Neural cell (in vitro differentiated cells): Measurements from ENCODE around the gene HDAC9. TPM values are rescaled to one million over a fixed set of nuclear protein-coding genes. Genes with fewer than 3 reads are reported as not detected.

Source experiments
- H2AFZ ChIP-seq: fragments of 200-600, 300-800 bp; sonication (generic), shearing (Covaris generic); 2 replicates; pipeline ENCODE4 v1.6.0; 2014; ENCODE audit warnings: low read depth, mild to moderate bottlenecking, antibody characterized with exemption, low read length, moderate library complexity
- H3F3A ChIP-seq: fragments of 200-600 bp; shearing (Covaris generic); 2 replicates; pipeline ENCODE4 v1.6.1; 2016; ENCODE audit warnings: mild to moderate bottlenecking, moderate library complexity, mixed read lengths, antibody characterized with exemption, low read length; ENCODE audit not compliant: insufficient read depth, poor library complexity, severe bottlenecking
- H3K27ac ChIP-seq: fragments of 200-600, 300-800 bp; sonication (generic), shearing (Covaris generic); 2 replicates; pipeline ENCODE4 v1.5.1; 2014; ENCODE audit warnings: mild to moderate bottlenecking, low read length, moderate library complexity
- H3K27me3 ChIP-seq: fragments of 300-800, 200-600 bp; sonication (generic), shearing (Covaris generic); 2 replicates; pipeline ENCODE4 v1.6.0; 2014; ENCODE audit warnings: mild to moderate bottlenecking, low read depth, low read length, moderate library complexity; ENCODE audit not compliant: insufficient read depth
- H3K36me3 ChIP-seq: fragments of 300-800, 200-600 bp; sonication (generic), shearing (Covaris generic); 2 replicates; pipeline ENCODE4 v1.5.1; 2014; ENCODE audit warnings: mild to moderate bottlenecking, antibody characterized with exemption, low read length, moderate library complexity; ENCODE audit not compliant: insufficient read depth
- H3K4me2 ChIP-seq: fragments of 300-800, 200-600 bp; sonication (generic), shearing (Covaris generic); 2 replicates; pipeline ENCODE4 v1.6.0; 2014; ENCODE audit warnings: mild to moderate bottlenecking, low read length
- H3K4me3 ChIP-seq: fragments of 300-800, 200-600 bp; sonication (generic), shearing (Covaris generic); 2 replicates; pipeline ENCODE4 v1.5.1; 2014; ENCODE audit warnings: mild to moderate bottlenecking, low read length, moderate library complexity
- H3K79me2 ChIP-seq: fragments of 200-600 bp; shearing (Covaris generic); replicated peaks from 2 replicates; pipeline ENCODE4 v1.6.0; 2014; ENCODE audit warnings: mild to moderate bottlenecking, low read length, moderate library complexity; ENCODE audit not compliant: insufficient read depth
- H3K9ac ChIP-seq: fragments of 300-800, 200-600 bp; sonication (generic), shearing (Covaris generic); 2 replicates; pipeline ENCODE4 v1.6.1; 2016; ENCODE audit warnings: mild to moderate bottlenecking, low read length, mixed read lengths
- H3K9me2 ChIP-seq: fragments of 200-600 bp; shearing (Covaris generic); 2 replicates; pipeline ENCODE4 v1.6.1; 2016; ENCODE audit warnings: mild to moderate bottlenecking, low read length, mixed read lengths; ENCODE audit not compliant: insufficient read depth
- H3K9me3 ChIP-seq: fragments of 200-600, 300-800 bp; sonication (generic), shearing (Covaris generic); 2 replicates; pipeline ENCODE4 v1.6.1; 2016; ENCODE audit warnings: mild to moderate bottlenecking, mixed run types, low read length, moderate library complexity, mixed read lengths
- H4K20me1 ChIP-seq: fragments of 200-600 bp; shearing (Covaris generic); 2 replicates; pipeline ENCODE4 v1.6.1; 2016; ENCODE audit warnings: mild to moderate bottlenecking, mixed run types; ENCODE audit not compliant: insufficient read depth
- EP300 ChIP-seq: fragments of 450-650 bp; conservative IDR thresholded peaks from 2 replicates; pipeline ENCODE4 v1.6.1; 2014; ENCODE audit warnings: antibody characterized with exemption, mild to moderate bottlenecking, moderate library complexity; ENCODE audit not compliant: poor library complexity, severe bottlenecking
- EZH2 ChIP-seq: fragments of 200-600, 300-800 bp; shearing (Covaris generic), sonication (generic); IDR thresholded peaks from 2 replicates; pipeline ENCODE4 v1.6.1; 2014; ENCODE audit warnings: antibody characterized with exemption, low read length, borderline replicate concordance, mild to moderate bottlenecking; ENCODE audit not compliant: insufficient read depth, poor library complexity, severe bottlenecking
- MXI1 ChIP-seq: fragments of 450-650 bp; conservative IDR thresholded peaks from 2 replicates; pipeline ENCODE4 v1.6.1; 2014; ENCODE audit warnings: antibody characterized with exemption, mild to moderate bottlenecking; ENCODE audit not compliant: poor library complexity, severe bottlenecking
- POLR2AphosphoS5 ChIP-seq: IDR thresholded peaks from 2 replicates; pipeline ENCODE4 v1.6.1; 2012
- RAD21 ChIP-seq: fragments of 450-650 bp; conservative IDR thresholded peaks from 2 replicates; pipeline ENCODE4 v1.6.1; 2014; ENCODE audit warnings: antibody characterized with exemption, mild to moderate bottlenecking, moderate library complexity
- SMC3 ChIP-seq: fragments of 450-650 bp; conservative IDR thresholded peaks from 2 replicates; pipeline ENCODE4 v1.6.1; 2014; ENCODE audit warnings: antibody characterized with exemption, mild to moderate bottlenecking, moderate library complexity; ENCODE audit not compliant: poor library complexity
- TAF1 ChIP-seq: IDR thresholded peaks from 2 replicates; pipeline ENCODE4 v1.6.1; 2012; ENCODE audit warnings: low read depth
- polyA plus RNA-seq: library from polyadenylated mRNA; depleted of rRNA; stranded (reverse); fragments of >200 nt; gene quantifications from 2 replicates; pipeline ENCODE4 v1.2.3, GENCODE V29; 2014
- TF ChIP-seq, protein P1 (sequence below): IDR thresholded peaks from 2 replicates; pipeline ENCODE4 v1.6.1; 2012; ENCODE audit warnings: borderline replicate concordance
- TF ChIP-seq, protein P2 (sequence below): fragments of 450-650 bp; IDR thresholded peaks from 2 replicates; pipeline ENCODE4 v1.5.1; 2014; ENCODE audit warnings: antibody characterized with exemption, mild to moderate bottlenecking, moderate library complexity; ENCODE audit not compliant: poor library complexity, severe bottlenecking

Gene HDAC9
- polyA plus RNA-seq, 1 donor from 2014 or later = 15.9 TPM

DNA sequence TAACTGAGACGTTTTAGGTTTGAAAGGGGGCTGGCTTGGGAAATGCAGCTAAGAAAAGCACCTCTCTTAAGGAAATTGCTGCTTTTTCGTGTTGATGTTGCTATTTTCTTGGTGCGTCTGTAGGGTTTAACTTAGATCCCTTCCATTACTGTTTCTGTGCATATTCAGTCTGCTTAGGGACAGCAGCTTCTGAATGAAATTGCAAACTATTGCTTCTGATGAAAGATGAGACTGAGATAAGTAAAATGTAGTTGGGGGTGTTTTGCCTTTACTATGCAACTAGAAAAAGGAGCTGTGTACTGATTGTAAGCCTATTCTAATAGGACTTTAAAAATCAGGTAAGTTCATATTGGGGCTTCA is 772 bp downstream of the HDAC9 start:
- peak overlapping the region; percentile 57 for H3K27ac ChIP-seq

DNA sequence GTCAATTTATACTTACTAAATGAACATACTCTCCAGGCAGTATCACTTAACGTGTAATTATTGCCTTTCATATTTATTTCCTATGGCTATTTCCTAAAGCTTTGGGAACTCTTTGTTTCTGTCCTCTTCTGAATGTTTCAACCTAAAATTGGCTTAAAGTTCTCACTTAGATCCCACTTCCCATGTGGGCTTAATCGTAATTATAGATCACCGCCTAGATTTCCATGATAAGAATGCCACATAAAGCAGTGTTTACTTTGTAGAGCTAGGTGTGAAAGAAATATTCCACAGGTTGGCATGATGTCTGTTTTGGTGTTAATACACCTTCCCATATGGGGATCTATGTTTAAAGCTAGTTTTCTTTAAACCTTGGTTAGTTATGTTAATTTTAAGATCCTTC is 1.5 kb downstream of the HDAC9 start:
- peak overlapping the region; percentile 57 for H3K27ac ChIP-seq
- TF ChIP-seq, protein P1, sequence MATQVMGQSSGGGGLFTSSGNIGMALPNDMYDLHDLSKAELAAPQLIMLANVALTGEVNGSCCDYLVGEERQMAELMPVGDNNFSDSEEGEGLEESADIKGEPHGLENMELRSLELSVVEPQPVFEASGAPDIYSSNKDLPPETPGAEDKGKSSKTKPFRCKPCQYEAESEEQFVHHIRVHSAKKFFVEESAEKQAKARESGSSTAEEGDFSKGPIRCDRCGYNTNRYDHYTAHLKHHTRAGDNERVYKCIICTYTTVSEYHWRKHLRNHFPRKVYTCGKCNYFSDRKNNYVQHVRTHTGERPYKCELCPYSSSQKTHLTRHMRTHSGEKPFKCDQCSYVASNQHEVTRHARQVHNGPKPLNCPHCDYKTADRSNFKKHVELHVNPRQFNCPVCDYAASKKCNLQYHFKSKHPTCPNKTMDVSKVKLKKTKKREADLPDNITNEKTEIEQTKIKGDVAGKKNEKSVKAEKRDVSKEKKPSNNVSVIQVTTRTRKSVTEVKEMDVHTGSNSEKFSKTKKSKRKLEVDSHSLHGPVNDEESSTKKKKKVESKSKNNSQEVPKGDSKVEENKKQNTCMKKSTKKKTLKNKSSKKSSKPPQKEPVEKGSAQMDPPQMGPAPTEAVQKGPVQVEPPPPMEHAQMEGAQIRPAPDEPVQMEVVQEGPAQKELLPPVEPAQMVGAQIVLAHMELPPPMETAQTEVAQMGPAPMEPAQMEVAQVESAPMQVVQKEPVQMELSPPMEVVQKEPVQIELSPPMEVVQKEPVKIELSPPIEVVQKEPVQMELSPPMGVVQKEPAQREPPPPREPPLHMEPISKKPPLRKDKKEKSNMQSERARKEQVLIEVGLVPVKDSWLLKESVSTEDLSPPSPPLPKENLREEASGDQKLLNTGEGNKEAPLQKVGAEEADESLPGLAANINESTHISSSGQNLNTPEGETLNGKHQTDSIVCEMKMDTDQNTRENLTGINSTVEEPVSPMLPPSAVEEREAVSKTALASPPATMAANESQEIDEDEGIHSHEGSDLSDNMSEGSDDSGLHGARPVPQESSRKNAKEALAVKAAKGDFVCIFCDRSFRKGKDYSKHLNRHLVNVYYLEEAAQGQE = no peak
- H3K4me3 ChIP-seq = peak overlapping the region; percentile 66
- H3F3A ChIP-seq = peaks cover 10% of the 10 kb centered on the region
- no peaks in the 10 kb centered on the region for H4K20me1 ChIP-seq
- H2AFZ ChIP-seq = no peak overlapping the region
- peaks cover 26% of the 10 kb centered on the region for H3K79me2 ChIP-seq
- no peaks in the 10 kb centered on the region for H3K36me3 ChIP-seq
- no peaks in the 10 kb centered on the region for H3K9me2 ChIP-seq
- H3K27me3 ChIP-seq = no peaks in the 10 kb centered on the region
- no peaks in the 10 kb centered on the region for H3K9me3 ChIP-seq
- peak overlapping the region; percentile 53 for H3K9ac ChIP-seq
- H3K4me2 ChIP-seq = peak overlapping the region; percentile 56

More for the DNA sequence above, 772 bp downstream of the HDAC9 start:
- peak overlapping the region; percentile 56 for H3K4me2 ChIP-seq
- no peaks in the 10 kb centered on the region for H3K36me3 ChIP-seq
- peaks cover 26% of the 10 kb centered on the region for H3K79me2 ChIP-seq
- H3K9ac ChIP-seq = peak overlapping the region; percentile 53
- peak overlapping the region; percentile 66 for H3K4me3 ChIP-seq
- no peaks in the 10 kb centered on the region for H3K9me2 ChIP-seq
- peak overlapping the region; percentile 1 for H2AFZ ChIP-seq
- H3K9me3 ChIP-seq = no peaks in the 10 kb centered on the region
- H4K20me1 ChIP-seq = no peaks in the 10 kb centered on the region
- TF ChIP-seq SMC3 (peak; percentile 21), EP300 (no peak)
- H3F3A ChIP-seq = peaks cover 10% of the 10 kb centered on the region
- H3K27me3 ChIP-seq = no peaks in the 10 kb centered on the region

DNA sequence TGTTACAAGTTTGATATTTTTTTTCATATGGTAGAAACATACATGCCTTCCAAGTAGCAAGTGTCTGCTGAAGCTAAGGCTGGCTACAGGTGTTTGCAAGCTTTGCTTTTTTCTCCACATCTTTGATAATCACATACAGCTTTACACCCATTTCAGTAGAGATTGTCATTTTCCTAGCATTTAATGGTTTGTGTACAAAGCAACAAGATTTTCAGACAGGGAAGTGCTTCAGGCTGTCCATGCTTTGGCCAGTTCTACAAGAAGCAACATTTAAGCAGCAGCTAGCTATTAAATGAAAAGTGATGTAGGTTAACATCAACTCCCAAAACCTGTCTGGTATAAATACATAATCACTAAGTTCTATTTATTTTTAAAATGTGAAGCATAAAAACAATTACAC is 2.3 kb downstream of the HDAC9 start:
- Histone ChIP-seq H4K20me1 (no peaks in the 10 kb centered on the region), H3K9ac (no peak overlapping the region), H3K4me3 (peak overlapping the region; percentile 66), H3K79me2 (peaks cover 26% of the 10 kb centered on the region), H2AFZ (no peak overlapping the region), H3F3A (peaks cover 10% of the 10 kb centered on the region), H3K27me3 (no peaks in the 10 kb centered on the region), H3K9me2 (no peaks in the 10 kb centered on the region), H3K36me3 (no peaks in the 10 kb centered on the region), H3K27ac (no peak overlapping the region), H3K4me2 (no peak overlapping the region), H3K9me3 (no peaks in the 10 kb centered on the region)
- TF ChIP-seq EP300 (no peak), MXI1 (no peak), POLR2AphosphoS5 (no peak), RAD21 (no peak), EZH2 (no peak), SMC3 (no peak), TAF1 (no peak)
- TF ChIP-seq, protein P2, sequence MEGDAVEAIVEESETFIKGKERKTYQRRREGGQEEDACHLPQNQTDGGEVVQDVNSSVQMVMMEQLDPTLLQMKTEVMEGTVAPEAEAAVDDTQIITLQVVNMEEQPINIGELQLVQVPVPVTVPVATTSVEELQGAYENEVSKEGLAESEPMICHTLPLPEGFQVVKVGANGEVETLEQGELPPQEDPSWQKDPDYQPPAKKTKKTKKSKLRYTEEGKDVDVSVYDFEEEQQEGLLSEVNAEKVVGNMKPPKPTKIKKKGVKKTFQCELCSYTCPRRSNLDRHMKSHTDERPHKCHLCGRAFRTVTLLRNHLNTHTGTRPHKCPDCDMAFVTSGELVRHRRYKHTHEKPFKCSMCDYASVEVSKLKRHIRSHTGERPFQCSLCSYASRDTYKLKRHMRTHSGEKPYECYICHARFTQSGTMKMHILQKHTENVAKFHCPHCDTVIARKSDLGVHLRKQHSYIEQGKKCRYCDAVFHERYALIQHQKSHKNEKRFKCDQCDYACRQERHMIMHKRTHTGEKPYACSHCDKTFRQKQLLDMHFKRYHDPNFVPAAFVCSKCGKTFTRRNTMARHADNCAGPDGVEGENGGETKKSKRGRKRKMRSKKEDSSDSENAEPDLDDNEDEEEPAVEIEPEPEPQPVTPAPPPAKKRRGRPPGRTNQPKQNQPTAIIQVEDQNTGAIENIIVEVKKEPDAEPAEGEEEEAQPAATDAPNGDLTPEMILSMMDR = no peak
- TF ChIP-seq, protein P1 = no peak
